ENCODE measurements around the gene RYR2.
"Not testable (repeated sequence)": the region's sequence is repeated elsewhere in the genome, so short reads cannot be mapped to it uniquely, and the experiment has no call there.

The RYR2 gene

GRCh38 chr1:237841485-237841884 is 799.5 kb downstream of the RYR2 start:
- in situ Hi-C loops (cut with MboI; ENCODE audit: low pct_unique_long_range_greater_than_20kb, low sequenced_read_pairs, unreplicated experiment) = no loop called here
- DNase-seq (ENCODE audit: low spot score) = no peak
- no peak for TF ChIP-seq CTCF (IDR thresholded peaks at IDR 0.05; ENCODE audit: extremely low read depth, insufficient read depth, missing control alignments)

GRCh38 chr1:237843516-237843915 is 801.5 kb downstream of the RYR2 start:
- DNase-seq (ENCODE audit: low spot score); in situ Hi-C loops (cut with MboI; ENCODE audit: low pct_unique_long_range_greater_than_20kb, low sequenced_read_pairs, unreplicated experiment): not testable (repeated sequence)

- DNase-seq (ENCODE audit: low spot score) = peak; percentile 36
- in situ Hi-C loops (cut with MboI; ENCODE audit: low pct_unique_long_range_greater_than_20kb, low sequenced_read_pairs, unreplicated experiment) = no loop called here
- TF ChIP-seq CTCF (IDR thresholded peaks at IDR 0.05; ENCODE audit: extremely low read depth, insufficient read depth, missing control alignments) = peak; percentile 62
Observed at GRCh38 chr1:237851210-237851845, 809.3 kb downstream of the RYR2 start.

- DNase-seq (ENCODE audit: low spot score) = no peak
- in situ Hi-C loops (cut with MboI; ENCODE audit: low pct_unique_long_range_greater_than_20kb, low sequenced_read_pairs, unreplicated experiment) = no loop called here
- no peak for TF ChIP-seq CTCF (IDR thresholded peaks at IDR 0.05; ENCODE audit: extremely low read depth, insufficient read depth, missing control alignments)
Observed at GRCh38 chr1:237852342-237852741, 810.4 kb downstream of the RYR2 start.

- in situ Hi-C loops (cut with MboI; ENCODE audit: low pct_unique_long_range_greater_than_20kb, low sequenced_read_pairs, unreplicated experiment) = no loop called here
- DNase-seq (ENCODE audit: low spot score) = no peak
- no peak for TF ChIP-seq CTCF (IDR thresholded peaks at IDR 0.05; ENCODE audit: extremely low read depth, insufficient read depth, missing control alignments)
Observed at GRCh38 chr1:237857455-237857854, 815.5 kb downstream of the RYR2 start.

GRCh38 chr1:237858992-237859391 is 817.0 kb downstream of the RYR2 start:
- in situ Hi-C loops (cut with MboI; ENCODE audit: low pct_unique_long_range_greater_than_20kb, low sequenced_read_pairs, unreplicated experiment) = no loop called here
- TF ChIP-seq CTCF (IDR thresholded peaks at IDR 0.05; ENCODE audit: extremely low read depth, insufficient read depth, missing control alignments) = no peak
- no peak for DNase-seq (ENCODE audit: low spot score)

- in situ Hi-C loops (cut with MboI; ENCODE audit: low pct_unique_long_range_greater_than_20kb, low sequenced_read_pairs, unreplicated experiment) = no loop called here
- TF ChIP-seq CTCF (IDR thresholded peaks at IDR 0.05; ENCODE audit: extremely low read depth, insufficient read depth, missing control alignments) = no peak
- no peak for DNase-seq (ENCODE audit: low spot score)
Observed at GRCh38 chr1:237861944-237862343, 820.0 kb downstream of the RYR2 start.
